ENCODE data around the gene DSP.
A peak's percentile ranks its signal among the peaks of the same experiment; 100 is the strongest.

The DSP gene

DNA sequence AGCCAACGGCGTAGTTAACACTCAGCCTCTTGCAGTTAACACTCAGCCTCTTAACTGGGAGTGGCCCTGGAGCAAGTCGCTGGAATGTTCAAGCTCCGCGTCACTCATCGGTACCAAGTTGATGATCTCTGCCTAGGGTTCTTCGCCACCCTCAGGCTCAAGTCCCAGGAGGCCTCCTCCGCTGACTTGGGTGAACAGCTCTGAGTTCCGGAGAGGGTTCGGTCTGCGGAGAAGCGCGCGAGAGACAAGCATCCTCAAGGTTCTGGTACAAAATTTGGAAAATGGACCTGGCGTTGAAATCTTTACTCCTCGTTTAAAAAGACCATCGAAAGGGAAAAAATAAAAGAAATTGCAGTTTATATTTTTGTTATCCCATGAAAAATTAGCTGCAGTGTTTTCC is 876 bp upstream of the DSP start:
- no peak for DNase-seq

DNA sequence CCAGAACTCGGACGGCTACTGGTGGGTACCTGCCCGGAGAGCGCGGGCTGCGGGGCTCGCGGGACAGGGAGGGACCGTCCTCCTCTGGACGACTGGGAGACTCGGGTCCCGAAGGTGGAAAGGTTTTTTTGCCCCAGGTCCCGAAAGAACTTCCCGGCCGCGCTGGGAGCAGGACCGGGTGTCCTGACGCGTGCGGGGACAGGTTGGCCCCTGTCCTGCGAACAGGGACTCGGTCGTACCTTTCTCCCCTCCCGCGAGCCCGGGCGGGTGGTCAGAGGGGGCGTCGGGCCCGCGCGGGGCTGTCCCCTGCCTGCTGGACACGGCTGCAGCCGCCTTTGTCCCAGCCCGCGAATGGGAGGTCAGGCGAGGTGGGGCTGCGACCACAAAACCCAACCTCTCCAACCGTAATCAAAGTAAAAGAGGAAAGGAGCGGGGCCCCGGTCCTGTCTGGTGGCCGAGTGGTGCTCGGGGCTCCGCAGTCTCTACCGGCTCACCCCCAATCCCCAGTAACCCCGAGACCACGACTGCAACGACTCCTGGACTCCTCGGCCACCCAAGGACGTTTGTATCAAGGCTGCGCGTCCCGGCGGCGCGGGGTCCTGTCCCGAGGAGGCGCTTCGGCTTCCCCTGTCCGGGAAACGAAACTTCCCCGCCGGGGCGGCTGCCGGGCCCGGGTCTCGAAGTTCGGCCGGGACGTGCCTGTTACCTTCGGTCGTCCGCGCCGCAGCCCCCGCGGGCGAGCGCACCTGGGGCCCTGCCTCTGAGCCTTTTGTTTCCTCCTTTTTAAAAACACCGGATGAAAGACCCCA is 798 bp downstream of the DSP start:
- no peak for DNase-seq

DNA sequence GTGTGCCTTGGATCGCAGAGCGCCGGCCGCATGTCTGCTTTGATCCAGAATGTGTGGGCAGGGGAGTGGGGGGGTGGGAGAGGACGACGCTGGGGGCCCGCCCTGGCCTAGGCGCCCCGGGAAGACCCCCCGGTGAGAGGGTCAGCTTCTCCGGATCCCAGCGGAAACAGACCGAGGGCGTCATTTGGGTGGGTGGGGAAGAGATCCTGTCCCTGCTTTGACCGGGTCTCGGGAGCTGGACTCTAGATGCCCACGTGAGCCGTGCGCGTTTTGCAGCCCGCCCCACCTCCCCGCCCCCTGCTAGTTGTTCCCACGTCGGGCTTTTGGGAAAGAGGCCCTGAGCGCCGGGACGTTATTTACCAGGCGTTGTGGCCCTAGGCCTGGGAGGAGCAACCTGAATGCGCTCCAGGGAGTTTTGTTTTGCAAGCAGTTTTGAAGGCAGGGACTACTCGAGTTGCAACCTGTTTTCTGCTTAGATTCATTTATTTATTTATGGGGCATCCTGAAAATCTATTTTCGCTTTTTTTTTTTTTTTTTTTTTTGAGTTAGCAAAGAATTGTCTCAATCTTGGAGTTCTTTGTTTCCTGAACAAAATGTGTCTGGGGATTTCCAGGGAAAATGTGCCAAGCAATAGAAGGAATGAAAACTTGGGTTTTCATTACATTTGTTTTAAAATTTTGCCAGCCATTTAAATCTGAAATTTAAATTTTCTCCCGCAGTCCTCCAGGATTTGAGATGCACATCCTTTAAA is 1.6 kb downstream of the DSP start:
- DNase-seq: peak; percentile 36

DNA sequence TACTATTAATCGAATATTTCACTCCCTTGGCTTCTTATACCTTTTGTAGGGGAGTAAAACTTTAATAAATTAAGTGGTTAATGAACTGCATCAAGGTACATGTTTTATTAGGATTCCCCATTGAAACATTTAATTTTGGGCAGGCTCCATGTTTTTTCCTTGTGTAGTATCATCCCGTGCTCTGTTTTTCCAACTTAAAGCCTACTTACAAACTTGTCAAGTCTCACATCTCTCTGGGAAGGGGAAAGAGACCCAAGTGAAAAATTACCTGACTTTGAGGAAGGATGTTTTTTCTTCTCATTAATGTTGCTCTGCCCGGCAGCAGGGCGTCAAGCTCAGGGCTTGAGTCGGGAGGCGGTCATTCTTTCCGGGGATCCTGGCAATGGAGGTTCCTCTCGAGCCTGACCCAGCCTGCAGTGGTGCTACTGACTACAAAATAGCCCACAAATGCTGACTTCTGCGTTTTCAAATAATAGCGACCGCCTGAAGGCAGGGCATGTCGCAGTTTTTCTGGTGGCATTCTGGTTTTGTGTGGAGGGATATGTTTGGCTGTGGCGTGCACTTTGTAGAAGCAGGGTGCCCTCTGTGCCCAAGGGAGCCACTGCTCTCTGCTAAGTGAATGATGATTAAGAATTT is 2.4 kb downstream of the DSP start:
- DNase-seq: no peak

DNA sequence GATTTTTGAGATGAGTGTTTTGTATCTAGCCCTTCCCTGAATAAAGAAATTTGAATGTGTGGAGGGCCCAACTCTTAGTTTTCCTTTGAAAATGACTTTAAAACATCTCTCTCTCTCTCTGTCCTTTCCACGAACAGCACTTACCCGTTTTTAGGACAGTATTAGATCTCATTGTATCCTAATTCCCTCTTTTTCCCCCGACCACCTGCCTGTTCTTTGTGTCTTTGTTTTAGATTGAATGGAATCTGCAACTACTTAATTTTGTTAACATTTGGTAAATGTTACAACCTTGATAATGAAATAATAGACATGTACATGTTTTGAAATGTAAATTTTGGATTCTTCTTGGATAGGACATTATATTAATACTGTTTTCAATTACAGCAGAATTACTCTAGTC is 3.1 kb downstream of the DSP start:
- DNase-seq: no peak

DNA sequence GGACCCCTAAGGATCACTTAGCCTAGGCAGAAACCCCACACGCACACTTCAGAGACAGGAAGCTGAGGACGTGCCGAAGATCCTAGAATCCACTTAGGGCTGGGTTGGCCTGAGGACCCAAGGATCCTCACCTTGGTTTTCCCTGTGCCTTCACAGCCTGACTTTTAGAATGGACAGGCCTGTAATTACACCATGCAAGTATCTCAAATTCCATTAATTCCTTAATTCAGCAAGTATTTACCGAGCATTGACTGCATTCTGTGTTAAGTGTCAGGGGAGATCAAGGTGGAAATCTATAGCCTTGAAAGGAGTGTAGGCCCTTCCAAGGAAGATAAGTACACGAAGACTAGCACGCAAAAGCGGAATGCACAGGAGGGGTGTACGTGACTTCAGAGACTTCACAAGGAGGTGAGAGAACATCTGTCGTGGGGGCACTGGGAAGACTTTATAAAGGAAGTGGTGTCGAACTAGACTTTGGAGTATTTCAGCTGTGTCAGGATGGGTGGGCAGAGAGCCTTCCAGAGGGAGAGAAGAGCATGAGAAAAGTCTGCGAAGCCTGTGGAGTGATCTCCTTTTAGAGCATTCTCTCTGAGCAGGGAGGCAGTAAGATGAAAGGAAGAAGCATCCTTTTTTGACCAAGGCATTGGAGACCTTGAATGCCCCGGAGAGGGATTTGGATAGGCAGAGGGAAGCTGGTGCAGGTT is 4.0 kb downstream of the DSP start:
- no peak for DNase-seq

DNA sequence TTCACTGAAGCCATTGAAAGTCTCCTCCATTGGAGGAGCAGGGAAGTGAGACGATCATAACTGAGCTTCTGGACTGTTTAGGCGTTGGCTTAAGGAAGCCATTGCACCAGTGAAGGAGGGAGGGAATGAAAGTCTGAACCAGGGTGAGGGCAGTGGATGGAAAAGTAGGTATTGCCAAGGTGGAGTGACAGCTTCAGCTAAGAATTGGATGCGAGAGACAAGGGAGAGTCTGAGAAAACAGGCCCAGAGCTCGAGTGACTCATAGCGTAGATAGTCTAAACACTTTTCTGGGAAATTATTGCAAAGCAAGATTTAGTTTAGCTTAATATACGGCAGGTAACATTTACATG is 4.5 kb downstream of the DSP start:
- no peak for DNase-seq

DNA sequence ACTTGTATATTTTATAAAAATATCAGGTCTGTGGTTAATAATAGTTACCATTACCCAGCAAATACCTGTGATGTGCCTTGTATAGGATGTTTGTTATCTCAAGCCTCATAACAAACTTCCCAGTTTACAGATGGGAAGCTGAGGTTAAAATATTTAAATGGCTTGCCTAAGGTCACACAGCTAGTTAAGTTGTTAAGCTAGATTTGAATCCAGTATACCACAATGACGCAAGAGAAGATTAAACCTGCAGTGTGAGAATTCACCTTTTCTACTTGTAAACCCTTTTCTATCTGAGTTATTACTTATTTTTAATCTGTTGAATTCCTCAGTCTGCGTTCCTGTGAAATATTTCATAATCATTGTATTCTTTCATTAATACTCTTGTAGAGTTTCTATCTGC is 4.9 kb downstream of the DSP start:
- no peak for DNase-seq

DNA sequence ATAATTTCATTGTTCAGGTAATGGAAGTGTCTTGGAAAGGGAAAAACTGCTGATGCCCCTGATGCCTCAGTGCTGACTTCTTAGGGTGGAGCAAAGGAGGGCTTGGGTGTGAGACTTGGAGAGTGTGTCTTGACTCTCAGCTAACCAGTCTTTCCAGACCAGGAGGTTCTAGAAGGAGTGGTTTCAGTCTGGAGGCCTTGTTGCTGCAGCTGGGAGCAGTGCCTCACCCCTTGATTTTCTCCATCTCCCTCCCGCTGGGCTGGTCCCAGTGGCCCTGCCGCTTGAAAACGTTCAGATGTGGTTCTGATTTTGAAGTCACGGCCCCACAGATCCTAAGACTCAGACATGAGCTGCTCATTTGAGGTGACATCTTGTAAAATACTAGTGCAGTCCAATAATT is 5.4 kb downstream of the DSP start:
- no peak for DNase-seq

DNA sequence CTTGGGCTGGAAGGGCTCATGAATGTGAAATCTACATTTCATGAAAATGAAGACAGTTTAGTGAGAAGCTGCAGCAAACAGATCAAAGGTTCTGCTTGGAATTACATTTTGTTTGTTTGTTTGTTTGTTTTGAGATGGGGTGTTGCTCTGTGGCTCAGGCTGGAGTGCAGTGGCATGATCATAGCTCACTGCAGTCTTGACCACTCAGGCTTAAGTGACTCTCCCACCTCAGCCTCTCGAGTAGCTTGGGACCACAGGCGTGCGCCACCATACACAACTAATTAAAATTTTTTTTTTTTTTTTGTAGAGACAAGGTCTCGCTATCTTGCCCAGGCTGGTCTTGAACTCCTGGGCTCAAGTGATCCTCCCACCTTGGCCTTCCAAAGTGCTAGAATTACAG is 5.8 kb downstream of the DSP start:
- no peak for DNase-seq

DNA sequence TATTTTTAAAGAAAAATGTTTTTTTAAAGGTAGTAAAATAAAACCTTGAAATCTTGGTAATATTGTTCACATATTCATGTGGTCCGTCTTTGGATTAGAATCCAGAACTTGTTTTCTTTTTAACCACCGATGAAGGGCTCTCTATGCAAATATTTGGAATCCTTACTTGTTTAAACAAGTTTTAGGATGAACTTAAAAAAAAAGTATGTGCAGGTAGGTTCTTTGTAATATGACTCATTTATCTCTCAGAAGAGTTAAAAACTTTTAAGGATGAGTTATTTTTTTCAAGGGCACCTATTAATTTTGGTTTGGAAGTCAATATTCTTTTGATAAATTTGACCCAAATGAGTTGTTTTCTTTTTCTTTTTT is 8.9 kb downstream of the DSP start:
- DNase-seq: no peak

DNA sequence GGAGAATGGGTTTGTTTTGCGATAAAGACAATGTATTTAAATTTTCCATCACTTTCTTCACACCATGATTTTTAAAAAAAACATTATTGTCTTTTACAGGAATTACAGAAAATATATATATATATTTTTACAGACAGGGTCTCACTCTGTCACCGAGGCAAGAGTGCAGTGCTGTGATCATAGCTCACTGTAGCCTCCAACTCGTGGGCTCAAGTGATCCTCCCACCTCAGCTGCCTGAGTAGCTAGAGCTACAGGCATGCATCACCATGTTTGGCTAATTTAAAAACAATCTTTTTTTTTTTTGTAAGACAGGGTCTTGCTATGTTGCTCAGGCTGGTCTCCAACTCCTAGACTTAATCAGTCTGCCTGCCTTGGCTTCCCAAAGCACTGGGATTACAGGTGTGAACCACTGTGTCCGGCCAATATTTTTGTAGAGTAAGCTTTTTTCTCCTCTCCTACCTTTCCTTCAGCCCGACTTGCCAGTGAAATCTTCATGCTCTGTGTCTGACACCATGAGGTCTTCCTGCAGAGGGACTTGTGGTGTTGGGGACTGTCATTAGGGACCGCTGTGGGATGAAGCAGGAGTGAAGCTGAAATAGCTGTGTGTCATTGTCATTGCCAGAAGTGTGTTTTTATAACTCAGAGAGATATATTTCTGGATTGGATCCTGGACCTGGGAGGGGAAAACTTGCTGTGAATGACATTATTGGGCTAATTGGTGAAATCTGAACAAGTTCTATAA is 13.2 kb downstream of the DSP start:
- no peak for DNase-seq

DNA sequence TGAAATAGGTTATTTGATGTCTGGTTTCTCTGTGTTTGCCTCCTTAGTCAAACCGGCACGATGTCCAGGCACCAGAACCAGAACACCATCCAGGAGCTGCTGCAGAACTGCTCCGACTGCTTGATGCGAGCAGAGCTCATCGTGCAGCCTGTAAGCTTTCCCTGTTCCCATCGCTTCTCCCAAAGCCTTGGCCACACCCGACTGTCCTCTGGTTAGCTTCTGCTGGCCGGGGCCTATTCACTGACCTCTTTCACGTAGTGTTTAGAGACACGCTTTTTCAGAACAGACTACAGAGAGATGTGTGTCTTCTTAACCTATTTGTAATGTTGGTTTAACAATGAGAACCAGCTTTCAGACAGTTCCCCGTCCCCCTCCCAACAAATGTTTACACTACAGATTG is 14.2 kb downstream of the DSP start:
- no peak for DNase-seq

DNA sequence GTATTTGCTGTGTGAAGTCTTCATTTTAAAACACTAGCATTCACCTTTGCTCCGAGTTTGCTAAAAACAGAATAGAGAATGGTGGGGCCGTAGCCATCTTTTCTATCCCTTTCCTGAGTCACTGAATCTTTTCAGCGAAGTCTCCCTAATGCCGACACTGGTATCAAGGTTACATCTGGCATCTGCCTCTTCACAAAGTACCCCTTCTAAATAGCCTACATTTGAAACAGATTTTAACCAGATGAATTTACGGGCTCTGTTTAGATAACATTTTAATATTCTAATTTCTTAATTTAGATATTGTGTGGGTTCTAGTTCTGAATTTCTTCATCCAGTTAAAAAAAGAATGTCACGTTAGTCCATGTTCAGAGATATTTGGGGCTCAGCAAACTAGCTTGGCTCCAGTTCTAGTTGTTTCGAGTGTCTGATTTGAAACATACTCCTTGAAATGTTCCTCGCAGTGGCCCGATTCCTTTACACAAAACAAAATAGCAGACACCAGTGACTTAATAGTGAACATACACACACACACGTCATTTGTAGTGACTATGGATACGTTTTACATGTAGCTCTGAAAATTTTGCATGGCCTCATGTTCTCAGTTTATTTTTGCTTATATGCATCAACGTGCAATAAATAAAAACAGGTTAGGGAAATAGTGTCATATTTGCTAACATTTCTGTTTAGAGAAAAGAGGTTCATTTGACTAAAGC is 15.1 kb downstream of the DSP start:
- no peak for DNase-seq

DNA sequence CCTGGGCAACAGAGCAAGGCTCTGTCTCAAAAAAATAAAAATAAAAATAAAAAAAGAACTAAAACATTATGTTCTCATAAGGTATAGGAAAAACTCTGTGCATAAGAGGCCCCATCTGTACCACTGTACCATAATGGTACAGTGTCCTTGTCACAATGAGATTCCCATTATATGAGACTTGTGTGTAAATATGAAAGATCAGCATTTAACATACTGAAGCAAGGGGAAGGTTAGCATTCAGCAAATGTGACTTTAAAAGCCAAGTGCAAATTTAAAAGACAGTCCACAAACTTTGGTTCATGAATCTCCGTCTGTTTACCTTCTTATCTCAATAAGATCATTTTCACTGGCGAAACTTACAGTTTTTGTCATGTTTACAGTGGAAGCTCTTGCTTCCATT is 16.2 kb downstream of the DSP start:
- no peak for DNase-seq

DNA sequence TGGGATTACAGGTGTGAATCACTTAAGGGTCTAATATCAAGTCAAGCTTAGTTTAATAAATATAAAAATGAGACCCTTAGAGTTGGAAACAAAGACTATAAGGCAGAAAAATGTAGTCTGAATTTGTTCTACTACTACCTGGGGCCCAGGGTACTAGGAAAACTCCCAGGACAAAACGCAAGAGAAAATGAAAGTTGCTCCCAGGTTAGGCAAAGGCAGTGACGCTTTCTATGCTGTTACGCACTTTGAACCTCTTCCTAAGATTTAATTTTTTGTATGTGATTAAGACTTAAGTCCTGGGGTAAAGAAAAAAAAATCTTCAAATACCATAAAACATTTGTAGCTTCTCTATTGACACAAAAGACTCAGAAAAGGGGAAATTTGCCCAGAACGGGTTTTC is 17.3 kb downstream of the DSP start:
- no peak for DNase-seq

DNA sequence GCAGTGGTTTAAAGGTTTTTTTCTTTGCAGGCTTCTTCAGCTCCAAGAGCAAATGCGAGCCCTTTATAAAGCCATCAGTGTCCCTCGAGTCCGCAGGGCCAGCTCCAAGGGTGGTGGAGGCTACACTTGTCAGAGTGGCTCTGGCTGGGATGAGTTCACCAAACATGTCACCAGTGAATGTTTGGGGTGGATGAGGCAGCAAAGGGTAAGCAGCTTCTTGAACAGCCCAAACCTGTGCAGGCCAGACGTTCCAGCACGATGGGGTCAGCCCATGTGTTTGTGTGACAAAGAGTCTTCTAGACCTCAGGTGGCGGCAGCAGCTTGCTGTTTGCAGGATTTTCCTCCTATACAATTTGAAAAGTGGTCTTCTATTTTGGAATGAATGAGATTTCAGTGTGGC is 17.7 kb downstream of the DSP start:
- no peak for DNase-seq

DNA sequence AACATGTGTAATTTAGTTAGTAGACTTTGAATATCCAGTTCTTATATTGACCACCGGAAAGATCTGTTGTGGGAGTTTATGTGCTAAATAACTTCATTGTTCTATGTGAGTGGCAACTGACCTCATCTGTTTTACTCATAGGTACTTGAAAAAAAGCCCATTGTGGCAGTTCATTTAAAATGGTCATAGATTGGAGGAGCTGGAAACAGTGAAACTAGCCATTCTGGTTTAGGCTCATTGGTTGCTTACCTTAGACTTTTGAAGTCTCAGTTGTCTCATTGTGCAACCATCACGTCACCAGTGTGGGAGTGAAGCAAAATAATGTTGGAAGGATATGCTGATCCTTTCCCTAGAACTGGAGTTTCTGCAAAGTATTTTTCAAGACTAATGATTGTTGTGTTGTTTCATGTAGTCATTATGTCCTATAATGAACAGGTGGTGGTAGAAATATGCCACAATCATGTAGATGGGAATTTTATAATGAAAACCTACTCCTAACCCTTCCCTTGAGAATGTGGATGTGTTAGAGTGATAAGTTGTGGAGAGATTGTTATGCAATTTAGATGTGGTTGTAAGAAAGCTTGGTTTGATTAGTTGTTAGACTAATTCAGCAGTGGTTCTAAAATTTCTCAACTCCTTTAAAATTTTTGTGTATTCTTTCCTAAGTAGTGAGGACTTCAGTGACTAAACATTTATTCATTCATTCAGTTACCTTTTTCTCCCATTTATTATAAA is 18.3 kb downstream of the DSP start:
- no peak for DNase-seq

DNA sequence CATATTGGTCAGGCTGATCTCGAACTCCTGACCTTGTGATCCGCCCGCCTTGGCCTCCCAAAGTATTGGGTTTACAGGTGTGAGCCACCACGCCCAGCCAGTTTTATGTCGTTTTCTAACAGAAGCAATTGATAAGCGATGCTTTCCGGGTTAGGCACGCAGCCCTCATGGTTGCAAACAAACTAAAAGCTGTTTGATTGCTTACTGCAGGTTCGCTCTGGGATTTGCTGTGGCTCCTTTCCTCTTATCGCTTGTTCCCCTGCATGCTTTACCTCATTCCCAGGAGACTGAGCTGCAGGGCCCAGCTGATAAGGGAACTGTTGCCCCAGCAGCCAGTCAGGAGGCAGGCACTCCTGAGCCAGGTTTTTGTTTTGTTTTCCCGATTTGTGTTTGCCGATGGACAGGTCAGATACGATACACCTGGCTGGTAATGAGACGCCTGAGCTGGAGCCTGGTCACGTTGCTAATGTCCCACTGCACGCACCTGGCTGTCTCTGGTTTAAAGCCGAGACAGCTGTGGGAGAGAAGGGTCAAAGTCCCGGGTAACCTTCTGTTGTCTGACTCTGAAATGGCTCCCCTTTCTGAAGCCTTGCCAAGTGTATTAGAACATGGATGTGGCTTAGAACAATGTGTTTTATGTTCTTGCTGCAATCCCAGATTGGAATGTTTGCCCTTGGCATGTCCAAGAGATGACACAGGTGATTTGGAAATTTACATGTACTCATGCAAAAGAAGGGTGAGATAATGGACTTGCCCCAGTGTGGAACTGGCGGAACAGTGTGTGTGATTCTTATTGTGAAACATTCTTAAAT is 19.9 kb downstream of the DSP start:
- peak; percentile 96 for DNase-seq

DNA sequence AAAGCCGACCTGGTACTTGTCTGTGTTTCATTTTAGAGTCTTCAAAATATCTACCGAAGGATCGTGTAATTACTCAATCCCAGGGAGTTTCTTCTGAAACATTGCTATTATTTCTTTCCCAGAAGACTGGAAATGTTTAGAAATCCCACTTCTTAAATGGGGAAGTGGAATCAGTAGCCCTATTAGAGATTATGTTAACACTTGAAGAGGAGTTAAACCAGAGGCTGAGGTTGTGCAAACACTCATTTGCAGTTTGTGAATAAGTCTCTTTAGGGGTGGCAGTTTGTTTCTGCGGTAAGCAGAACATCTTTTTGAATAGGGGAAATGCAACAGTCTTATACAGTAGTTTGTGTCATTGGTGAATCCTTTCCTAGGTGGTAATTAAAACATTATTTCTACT is 21.3 kb downstream of the DSP start:
- DNase-seq: no peak

DNA sequence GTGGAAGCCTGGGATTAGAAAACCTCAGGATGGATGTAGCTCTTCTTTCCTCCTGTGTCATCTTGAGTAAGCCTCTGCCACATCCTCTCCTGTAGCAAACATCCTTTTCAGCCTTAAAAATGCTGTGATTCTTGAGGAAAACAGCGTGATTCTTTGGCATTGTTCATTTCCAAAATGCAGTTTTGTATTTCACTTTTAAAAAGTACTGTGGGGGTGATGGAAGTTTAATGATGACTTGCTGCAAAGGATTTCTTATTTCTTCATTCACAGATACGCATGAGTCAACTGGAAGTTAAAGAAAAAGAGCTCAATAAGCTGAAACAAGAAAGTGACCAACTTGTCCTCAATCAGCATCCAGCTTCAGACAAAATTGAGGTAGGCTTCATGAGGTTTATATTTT is 24.6 kb downstream of the DSP start:
- DNase-seq: no peak

All from DMS153 (cell line).